Stimulated activated CD4-positive, alpha-beta T cell treated with anti-CD3 and anti-CD28 coated beads, TNF-alpha, amount 100 ng/mL, for 24 hours (primary cell): ENCODE measurements around the gene FOXP1.

Experiments
- DNase-seq, 3 experiments: peaks; one replicate each; pipeline ENCODE4 v3.0.0-alpha.2; 2020; ENCODE audit warnings: low read depth in 3 of 3

The FOXP1 gene

GRCh38 chr3:71006810-71007785, 576.4 kb downstream of the FOXP1 start:
- no peak for DNase-seq

GRCh38 chr3:71005702-71006321, 577.7 kb downstream of the FOXP1 start:
- no peak for DNase-seq

- no peak for DNase-seq
These were observed 580.0 kb downstream of the FOXP1 start for GRCh38 chr3:71003511-71003910.

GRCh38 chr3:71002298-71002697, 581.2 kb downstream of the FOXP1 start:
- no peak for DNase-seq

GRCh38 chr3:71001303-71001830, 582.2 kb downstream of the FOXP1 start:
- no peak for DNase-seq

- no peak for DNase-seq
These were observed 583.0 kb downstream of the FOXP1 start for GRCh38 chr3:71000483-71000882.

GRCh38 chr3:70999730-71000129, 583.8 kb downstream of the FOXP1 start:
- no peak for DNase-seq

GRCh38 chr3:70996082-70996481, 587.4 kb downstream of the FOXP1 start:
- no peak for DNase-seq

- DNase-seq = no peak
These were observed 588.9 kb downstream of the FOXP1 start for GRCh38 chr3:70994644-70995043.

- DNase-seq = no peak
These were observed 590.8 kb downstream of the FOXP1 start for GRCh38 chr3:70992562-70993204.

GRCh38 chr3:70992131-70992530, 591.4 kb downstream of the FOXP1 start:
- DNase-seq = no peak

- DNase-seq = no peak
These were observed 592.8 kb downstream of the FOXP1 start for GRCh38 chr3:70990723-70991122.

- no peak for DNase-seq
These were observed 593.3 kb downstream of the FOXP1 start for GRCh38 chr3:70990185-70990584.

- no peak for DNase-seq
These were observed 594.4 kb downstream of the FOXP1 start for GRCh38 chr3:70989174-70989573.

GRCh38 chr3:70988111-70988510, 595.4 kb downstream of the FOXP1 start:
- DNase-seq = no peak

- no peak for DNase-seq
These were observed 598.0 kb downstream of the FOXP1 start for GRCh38 chr3:70985572-70985971.

GRCh38 chr3:70984776-70985482, 598.6 kb downstream of the FOXP1 start:
- DNase-seq = no peak

- no peak for DNase-seq
These were observed 600.8 kb downstream of the FOXP1 start for GRCh38 chr3:70982700-70983140.

GRCh38 chr3:70982284-70982683, 601.2 kb downstream of the FOXP1 start:
- no peak for DNase-seq

GRCh38 chr3:70981231-70981880, 602.2 kb downstream of the FOXP1 start:
- no peak for DNase-seq

GRCh38 chr3:70980646-70981170, 602.8 kb downstream of the FOXP1 start:
- DNase-seq = no peak
